HG02678 (cell line): ENCODE results near the gene NINL.
"Not testable (repeated sequence)": the region's sequence is repeated elsewhere in the genome, so short reads cannot be mapped to it uniquely, and the experiment has no call there.

ENCODE experiments used
- ATAC-seq: cut with Tn5 transposase; IDR thresholded peaks from one replicate; pipeline ENCODE4 v1.9.1; 2021; ENCODE audit warnings: mild to moderate bottlenecking, moderate library complexity; ENCODE audit not compliant: unreplicated experiment

NINL gene

GRCh38 chr20:25489221-25489871 is 96.0 kb downstream of the NINL start:
- no peak for ATAC-seq

- ATAC-seq: no peak
These were observed 97.4 kb downstream of the NINL start for GRCh38 chr20:25487975-25488374.

GRCh38 chr20:25487306-25487705 is 98.0 kb downstream of the NINL start:
- no peak for ATAC-seq

DNA sequence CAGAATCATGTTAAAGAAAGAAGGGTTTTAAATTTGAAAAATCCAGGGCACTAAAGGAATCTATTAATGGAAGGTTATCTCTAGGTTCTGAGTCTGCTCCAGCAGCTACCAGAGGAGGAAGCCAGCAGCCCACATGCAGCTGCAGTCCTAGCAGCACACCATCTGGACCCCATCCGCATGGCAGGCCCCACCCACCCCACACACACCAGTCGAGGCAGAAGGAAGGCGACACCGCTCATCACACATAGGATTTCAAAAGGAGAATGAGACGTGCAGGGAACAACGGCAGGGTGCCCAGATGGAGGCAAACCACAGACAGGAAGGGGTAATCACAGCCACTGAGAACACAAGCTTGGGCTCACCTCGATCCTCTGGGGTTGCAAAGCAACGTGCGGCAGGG is 99.0 kb downstream of the NINL start:
- no peak for ATAC-seq

GRCh38 chr20:25485872-25486271 is 99.5 kb downstream of the NINL start:
- ATAC-seq: no peak

GRCh38 chr20:25484911-25485511 is 100.3 kb downstream of the NINL start:
- no peak for ATAC-seq

- ATAC-seq: no peak
These were observed 101.0 kb downstream of the NINL start for GRCh38 chr20:25484224-25484846.

DNA sequence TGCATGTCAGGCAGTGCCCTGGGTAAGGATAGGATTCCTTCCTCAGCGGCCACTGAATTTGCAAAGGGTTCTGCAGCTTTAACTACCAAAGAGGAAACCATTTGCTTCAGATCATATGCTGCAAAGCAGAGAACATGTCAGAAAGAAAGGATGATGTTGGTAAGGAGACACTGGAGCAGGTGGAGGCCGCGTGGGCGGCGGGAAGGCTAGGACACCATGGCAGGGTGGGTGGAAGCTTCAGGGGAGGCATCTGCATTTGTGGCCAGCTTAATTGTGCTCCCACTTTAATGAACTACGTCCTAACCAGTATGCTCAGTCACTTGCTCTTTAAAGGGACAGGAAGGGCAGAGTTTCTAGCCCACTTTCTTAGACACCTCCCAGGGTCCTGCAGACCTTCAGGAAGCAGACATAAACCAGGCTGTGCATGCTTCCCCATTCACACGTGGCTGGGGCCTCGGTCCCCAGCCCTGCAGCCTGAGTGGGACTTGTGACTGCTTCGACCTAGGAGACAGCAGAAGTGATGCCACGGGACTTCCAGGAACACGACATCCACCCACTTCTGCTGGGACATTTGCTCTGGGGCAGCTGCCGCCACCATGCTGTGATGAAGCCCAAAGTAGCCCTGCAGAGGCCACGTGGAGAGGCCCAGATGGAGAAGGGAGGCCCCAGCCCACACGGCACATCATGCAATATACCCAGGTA is 101.7 kb downstream of the NINL start:
- ATAC-seq: no peak

- no peak for ATAC-seq
These were observed 103.4 kb downstream of the NINL start for GRCh38 chr20:25481918-25482253.

DNA sequence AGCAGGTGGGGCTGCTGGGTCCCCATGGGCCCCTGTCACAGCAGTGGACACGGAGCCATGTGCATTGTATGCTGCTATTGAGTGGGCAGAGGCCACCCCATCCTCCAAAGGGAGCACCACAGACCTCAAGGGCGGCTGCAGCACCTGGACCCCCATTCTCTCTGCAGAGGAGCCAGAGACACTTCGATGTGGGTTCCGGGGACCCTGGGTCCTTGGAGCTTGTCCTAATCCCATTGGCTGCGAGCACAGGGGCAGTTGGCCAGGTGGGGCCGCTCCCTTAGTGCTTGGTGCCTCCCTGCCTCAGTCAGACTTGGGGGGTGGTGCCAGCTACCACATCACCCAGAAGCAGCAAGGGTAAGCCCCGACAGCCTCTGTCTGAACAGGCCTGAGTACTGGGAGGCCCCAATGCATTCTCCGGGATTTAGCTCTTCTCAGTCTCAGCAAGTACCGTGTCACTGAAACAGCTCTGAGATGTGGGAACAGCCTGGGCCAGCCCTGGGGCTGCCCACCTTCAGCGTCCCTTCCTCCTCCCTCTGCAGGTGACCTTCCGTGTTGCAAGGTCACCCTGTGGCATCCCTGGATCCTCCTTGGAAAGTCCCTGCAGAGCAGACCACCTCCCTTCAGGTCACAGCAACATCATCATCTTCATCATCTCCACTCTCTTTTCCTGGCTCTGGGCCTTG is 104.0 kb downstream of the NINL start:
- no peak for ATAC-seq

GRCh38 chr20:25480797-25481196 is 104.5 kb downstream of the NINL start:
- ATAC-seq: no peak

- no peak for ATAC-seq
These were observed 105.2 kb downstream of the NINL start for GRCh38 chr20:25480156-25480555.

DNA sequence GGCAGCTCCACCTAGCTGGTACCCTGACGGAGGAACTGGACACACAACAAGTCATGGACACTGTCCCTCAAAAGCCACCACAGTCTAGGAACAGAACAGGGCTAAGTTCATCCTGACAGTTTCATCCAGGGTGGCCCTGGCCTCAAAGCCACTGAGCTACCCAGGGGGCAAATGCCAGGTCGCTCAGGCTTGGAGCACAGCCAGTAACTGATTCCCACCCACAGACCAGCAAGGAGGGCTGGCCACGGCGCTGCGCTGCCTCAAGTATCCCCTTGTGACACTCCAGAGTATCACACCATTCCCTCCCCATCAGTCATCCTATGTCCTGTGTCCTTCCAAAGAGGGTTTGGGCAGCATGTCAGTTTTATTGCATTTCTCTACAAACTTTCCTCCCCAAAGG is 105.7 kb downstream of the NINL start:
- no peak for ATAC-seq

GRCh38 chr20:25478889-25479568 is 106.3 kb downstream of the NINL start:
- no peak for ATAC-seq

- ATAC-seq: no peak
These were observed 108.1 kb downstream of the NINL start for GRCh38 chr20:25477014-25477882.

GRCh38 chr20:25476106-25477013 is 109.0 kb downstream of the NINL start:
- ATAC-seq: no peak

DNA sequence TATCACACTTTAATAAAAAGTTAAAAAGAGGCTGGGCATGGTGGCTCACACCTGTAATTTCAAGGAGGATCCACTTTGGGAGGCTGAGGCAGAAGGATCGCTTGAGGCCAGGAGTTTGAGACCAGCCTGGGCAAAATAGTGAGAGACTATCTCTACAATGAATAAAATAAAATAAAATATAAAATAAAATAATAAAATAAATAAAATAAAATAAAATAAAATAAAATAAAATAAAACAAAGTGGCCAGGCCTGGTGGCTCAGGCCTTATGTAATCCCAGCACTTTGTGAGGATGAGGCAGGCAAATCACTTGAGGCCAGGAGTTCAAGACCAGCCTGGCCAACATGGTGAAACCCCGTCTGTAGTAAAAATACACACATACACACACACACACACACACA is 112.0 kb downstream of the NINL start:
- not testable (repeated sequence) for ATAC-seq

DNA sequence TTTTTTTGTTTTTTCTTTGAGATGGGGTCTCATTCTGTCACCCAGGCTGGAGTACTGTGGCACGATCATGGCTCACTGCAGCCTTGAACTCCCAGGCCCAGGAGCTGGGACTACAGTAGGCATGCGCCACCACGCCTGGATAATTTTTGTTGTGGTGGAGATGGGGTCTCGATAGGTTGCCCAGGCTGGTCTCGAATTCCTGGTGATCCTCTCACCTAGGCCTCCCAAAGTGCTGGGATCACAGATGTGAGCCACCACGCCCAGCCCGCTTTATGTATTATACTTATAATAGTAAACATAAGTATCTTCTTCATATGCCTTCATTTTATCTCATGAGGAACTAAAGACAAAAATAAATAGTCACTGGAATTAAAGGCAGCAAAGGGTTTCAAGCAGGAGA is 114.3 kb downstream of the NINL start:
- no peak for ATAC-seq

DNA sequence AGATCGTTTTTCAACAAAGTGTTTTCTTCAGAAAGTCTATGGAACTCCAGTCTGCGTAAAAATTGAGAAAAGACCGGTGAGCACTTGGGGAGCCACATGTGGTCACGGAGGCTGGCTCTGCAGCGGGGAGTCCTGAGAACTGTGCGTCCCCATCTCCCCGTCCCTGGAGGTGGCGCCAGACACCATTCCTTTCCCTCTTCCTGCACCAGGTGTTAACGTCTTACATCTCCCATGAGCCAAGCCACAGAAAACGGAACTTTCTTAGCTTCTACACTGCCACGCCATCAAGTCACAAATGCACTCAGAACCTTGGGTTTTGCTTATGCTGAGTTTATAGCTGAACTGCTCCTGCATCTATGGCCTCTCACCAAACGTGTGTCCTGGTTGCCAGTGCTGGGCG is 115.3 kb downstream of the NINL start:
- ATAC-seq: peak; percentile 64
